HL-60/S4 treated with phorbol 12-myristate 13-acetate at 8.2 ng/mL for 4 days and 3 days (cell line): ENCODE results near the gene TRMO.
"Not testable (repeated sequence)": the region's sequence is repeated elsewhere in the genome, so short reads cannot be mapped to it uniquely, and the experiment has no call there.

Experiments used
- in situ Hi-C: fragments of 300-500 bp; cut with MboI; formaldehyde crosslinking; loops from 2 replicates; pipeline ENCODE4 v1.15.0; 2022; ENCODE audit warnings: low sequenced_read_pairs

TRMO gene, protein sequence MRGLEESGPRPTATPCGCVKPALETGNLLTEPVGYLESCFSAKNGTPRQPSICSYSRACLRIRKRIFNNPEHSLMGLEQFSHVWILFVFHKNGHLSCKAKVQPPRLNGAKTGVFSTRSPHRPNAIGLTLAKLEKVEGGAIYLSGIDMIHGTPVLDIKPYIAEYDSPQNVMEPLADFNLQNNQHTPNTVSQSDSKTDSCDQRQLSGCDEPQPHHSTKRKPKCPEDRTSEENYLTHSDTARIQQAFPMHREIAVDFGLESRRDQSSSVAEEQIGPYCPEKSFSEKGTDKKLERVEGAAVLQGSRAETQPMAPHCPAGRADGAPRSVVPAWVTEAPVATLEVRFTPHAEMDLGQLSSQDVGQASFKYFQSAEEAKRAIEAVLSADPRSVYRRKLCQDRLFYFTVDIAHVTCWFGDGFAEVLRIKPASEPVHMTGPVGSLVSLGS

GRCh38 chr9:97921959-97922724, at the start of gene TRMO:
TRMO (minus strand) TSS chr9:97922500; CDS start chr9:97922493, 7 bp downstream.
- in situ Hi-C loops, result no loop called here

DNA sequence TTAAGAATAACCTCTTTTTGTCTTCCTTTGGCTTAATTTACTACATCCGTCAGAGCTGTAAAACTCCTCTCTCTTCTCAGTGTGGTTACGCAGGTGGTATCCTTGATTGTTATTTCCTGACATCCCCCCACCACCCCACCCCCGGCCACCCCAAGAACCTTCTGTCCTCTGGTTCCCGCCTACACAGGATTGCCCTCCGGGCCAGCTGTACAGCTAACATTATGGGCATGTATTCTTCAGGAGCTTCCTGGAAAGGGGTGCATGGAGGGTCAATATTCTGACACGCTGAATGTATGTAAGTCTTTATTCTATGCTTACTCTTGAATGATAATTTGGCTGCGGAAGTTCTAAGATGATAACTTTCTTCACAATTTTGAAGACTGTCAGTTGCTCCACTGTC, 47.9 kb upstream of the TRMO start:
- in situ Hi-C loops, result no loop called here

DNA sequence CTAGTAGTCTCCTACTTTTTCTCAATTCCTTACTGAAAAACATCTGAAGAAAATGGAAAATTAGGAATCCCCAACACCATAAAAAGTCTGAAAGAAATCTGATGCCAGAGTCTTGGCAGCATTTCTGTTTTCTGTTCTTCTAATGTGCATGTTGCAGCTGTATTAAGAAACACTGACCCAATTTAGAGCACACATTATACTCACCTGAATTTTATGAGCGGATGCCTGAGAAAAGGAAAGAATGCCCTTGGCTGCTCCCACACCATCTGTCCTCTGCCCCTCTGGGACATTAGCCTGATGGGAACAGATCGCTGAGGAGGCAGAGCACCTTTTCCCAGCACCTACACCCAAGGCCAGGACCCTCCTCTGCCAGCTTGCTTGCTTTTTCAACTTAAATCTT, 46.7 kb upstream of the TRMO start:
- in situ Hi-C loops, result no loop called here

DNA sequence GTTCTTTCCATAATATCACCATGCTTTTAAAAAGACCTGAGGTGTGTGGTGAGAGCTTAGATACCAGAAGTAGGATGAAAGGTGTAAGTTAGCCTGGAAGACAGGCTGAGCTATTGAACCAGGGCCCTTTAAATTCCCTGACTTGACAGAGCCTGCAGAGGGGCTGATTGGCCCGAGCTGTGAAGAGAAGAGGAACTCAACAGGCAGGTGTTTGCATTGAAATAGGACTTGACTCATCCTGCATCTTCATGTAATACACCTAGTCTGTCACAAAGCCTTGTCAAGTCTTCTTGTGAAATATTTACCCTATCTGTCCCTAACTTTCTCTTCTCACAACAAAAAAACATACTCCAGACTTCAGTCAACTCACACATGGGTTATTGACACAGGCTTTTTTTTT, 44.2 kb upstream of the TRMO start:
- in situ Hi-C loops, result no loop called here

DNA sequence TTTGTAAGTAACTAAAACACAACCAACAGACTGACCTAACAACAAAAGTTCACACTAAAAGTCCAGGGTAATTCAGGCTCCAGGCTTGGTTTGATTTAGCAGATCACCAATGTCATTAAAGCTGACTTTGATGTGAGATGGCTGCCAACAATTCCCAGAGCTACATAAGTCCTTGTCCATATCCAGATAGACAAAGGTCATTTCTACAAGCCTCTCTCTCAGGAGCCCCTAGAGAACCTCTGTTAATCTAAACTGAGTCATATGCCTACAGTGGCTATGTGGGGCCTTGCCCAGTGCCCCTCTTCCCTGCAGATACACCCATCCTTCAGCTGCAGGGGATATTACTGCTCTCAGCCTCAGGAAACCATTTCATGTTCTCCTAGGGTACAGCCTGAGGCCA, 42.6 kb upstream of the TRMO start:
- in situ Hi-C loops, result no loop called here

DNA sequence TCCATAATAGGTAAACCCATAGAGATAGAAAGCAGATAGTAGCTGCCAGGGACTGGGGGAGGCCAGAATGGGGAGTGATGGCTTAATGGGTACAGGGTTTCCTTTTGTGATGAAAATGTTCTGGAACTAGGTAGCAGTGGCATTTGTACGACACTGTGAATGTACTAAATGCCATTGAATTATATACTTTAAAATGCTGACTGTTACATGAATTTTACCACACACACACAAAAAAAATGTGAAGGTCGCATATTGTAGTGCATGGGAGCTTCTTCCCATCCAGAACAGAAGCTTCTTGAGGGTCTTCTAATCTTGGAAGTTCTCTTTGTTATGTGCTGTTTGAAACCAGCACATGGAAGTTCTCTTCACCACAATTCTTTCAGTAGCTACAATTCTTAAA, 40.9 kb upstream of the TRMO start:
- in situ Hi-C loops, result no loop called here

- in situ Hi-C loops, result no loop called here
Observed at GRCh38 chr9:97962575-97962974, 40.3 kb upstream of the TRMO start.

GRCh38 chr9:97962136-97962535, 39.8 kb upstream of the TRMO start:
- in situ Hi-C loops, result no loop called here

GRCh38 chr9:97961361-97961760, 39.1 kb upstream of the TRMO start:
- in situ Hi-C loops, result no loop called here

DNA sequence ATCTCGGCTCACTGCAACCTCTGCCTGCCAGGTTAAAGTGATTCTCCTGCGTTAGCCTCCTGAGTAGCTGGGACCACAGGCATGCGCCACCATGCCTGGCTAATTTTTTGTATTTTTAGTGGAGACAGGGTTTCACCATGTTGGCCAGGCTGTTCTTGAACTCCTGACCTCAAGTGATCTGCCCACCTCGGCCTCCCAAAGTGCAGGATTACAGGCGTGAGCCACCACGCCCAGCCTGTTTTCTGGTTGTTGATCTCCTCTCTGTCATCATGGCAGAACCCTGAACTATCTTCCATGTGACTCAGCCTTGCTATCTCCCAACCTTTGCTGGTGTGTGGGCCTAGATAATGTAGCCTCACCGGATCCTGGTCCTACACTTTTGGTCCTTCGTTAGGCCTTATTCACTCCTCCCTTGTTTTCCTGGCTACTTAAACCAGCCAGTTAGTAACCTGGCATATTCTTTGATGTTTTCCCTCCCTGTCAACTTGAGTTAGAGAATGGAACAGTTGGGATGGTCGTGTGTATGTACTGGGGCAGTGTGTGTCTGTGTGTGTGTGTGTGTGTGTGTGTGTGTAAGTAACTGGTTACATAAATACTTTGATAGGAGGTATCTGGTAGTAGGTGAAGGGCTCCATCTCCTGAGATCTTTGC, 38.5 kb upstream of the TRMO start:
- in situ Hi-C loops, result not testable (repeated sequence)

DNA sequence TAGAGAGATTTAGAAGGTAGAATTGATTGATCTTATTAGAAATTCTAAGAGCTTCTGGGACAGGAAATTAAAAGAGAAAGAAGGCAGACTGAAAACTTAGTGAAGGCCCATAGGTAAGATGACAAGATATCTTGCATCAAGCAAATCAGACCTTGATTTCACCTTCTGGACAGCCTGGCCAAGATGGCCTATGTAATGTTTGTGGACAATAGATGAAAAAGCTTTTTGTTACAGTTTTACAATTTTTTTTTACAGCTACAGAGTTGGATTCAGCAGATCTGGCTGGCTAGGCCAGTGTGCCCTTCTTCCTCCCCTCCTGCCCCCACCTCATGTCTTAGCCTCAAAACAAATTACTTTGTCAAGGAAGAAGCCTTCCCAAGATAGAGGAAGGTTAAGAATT, 37.3 kb upstream of the TRMO start:
- in situ Hi-C loops, result no loop called here

GRCh38 chr9:97958812-97959511, 36.7 kb upstream of the TRMO start:
- in situ Hi-C loops, result no loop called here

DNA sequence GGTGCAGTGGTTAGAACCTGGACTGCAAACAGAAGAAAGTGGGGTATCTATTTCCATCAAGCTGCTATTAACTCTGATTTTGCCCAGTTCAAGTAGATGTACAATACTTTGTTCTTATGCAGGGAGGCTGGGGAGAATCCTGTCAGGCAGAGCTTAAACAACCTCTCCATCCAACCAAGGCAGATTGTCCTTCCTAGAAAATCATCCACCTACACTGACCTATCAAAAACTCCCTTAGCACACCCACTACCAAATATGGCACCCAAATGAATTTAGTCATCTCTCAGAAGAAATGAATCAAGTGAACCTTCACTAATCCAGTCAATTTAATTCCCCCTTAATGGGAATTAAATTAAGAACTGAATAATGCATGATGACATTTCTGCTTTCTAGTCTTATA, 34.0 kb upstream of the TRMO start:
- in situ Hi-C loops, result no loop called here

DNA sequence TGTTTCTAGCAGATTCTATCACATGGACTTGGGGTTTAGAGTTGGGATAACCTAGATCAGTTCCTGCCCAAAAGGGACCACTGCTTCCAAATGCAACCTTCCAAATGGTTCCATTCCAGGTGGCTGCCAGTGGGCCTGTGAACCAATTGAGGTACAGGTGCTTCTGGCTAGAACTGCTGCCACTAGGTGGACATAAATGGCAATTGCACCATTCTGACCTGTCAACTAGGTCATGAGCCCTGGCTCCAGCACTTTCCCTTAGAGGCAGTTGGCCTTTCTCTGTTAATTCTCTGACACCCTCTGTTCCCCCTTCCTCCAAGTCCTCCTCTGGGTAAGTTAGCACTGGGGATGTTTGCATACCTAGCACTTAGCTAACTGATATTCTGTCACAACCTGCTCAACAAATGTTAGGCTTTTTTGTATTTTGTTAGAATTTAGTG, 32.3 kb upstream of the TRMO start:
- in situ Hi-C loops, result no loop called here

- in situ Hi-C loops, result not testable (repeated sequence)
Observed at GRCh38 chr9:97950873-97951272, 28.6 kb upstream of the TRMO start.

DNA sequence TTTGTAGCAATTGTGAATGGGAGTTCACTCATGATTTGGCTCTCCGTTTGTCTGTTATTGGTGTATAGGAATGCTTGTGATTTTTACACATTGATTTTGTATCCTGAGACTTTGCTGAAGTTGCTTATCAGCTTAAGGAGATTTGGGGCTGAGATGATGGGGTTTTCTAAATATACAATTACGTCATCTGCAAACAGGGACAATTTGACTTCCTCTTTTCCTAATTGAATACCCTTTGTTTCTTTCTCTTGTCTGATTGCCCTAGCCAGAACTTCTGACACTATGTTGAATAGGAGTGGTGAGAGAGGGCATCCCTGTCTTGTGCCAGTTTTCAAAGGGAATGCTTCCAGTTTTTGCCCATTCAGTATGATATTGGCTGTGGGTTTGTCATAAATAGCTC, 24.8 kb upstream of the TRMO start:
- in situ Hi-C loops, result not testable (repeated sequence)

GRCh38 chr9:97945470-97945869, 23.2 kb upstream of the TRMO start:
- in situ Hi-C loops, result not testable (repeated sequence)

- in situ Hi-C loops, result no loop called here
Observed at GRCh38 chr9:97944612-97945011, 22.3 kb upstream of the TRMO start.

DNA sequence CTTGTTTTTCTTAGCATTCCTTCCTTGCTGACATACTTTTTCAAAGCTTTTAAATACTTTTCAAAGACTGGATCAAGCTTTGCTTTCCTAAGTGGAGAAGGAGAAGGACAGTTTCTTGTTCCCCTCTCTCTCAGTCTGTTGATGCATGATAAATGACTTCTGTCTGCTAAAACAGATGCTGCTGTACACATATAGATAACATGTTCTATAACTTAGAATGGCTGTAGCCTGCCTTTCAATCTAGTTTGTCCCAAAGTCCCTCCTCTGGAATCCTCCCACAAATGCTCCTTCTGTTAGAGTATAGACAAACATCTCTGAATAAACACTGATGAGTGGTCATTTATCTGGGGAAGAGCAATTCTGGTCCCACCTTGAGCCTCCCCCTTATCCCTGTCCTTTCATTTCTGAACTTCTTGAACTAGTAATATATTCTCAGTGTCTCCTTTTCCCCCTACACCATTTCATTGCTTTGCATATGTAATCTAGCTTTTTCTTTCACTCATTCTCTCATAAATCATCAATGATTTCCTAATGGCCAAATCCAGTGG, 21.1 kb upstream of the TRMO start:
- in situ Hi-C loops, result no loop called here

DNA sequence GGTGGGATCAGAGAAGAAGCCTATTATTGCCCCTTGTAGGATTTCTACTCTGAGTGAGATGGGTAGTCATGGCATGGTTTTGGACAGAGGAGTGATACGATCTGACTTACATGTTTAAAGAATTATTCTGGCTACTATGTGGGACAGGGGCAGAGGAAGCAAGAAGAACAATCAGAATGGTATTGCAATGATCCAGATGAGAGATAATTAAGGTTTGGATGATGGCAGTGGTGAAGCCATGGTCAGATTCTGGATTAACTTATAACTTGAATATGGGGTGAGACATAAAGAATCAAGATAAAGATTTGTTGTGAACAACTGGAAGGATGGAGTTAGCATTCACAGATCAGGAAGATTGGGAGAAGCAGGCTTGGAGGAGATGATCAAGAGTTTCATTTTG, 19.0 kb upstream of the TRMO start:
- in situ Hi-C loops, result no loop called here

DNA sequence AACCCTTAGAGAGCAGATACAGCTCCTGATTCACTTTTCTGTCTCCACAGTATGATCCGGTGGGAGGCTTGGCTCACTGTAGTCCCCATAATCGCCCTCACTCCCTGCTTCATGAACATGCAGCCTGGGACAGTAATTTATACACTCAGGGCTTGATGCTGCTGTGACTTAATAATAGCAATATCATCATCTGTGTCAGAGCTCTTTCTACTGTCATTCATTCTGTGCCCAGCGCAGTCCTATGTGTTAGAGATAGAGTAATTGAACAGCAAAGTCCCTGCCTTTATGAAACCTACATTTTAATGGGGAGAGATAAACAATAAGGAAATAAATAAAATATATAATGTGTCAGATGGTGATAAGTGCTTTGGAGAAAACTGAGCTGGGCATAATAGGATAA, 18.4 kb upstream of the TRMO start:
- in situ Hi-C loops, result no loop called here
